HG03060 (cell line): ENCODE data around the gene ZFP92.
"Not testable (repeated sequence)": the region's sequence is repeated elsewhere in the genome, so short reads cannot be mapped to it uniquely, and the experiment has no call there.

Experiments used
- ATAC-seq: cut with Tn5 transposase; IDR thresholded peaks from one replicate; pipeline ENCODE4 v1.9.1; 2021; ENCODE audit warnings: low read depth, moderate number of reproducible peaks; ENCODE audit not compliant: unreplicated experiment

The ZFP92 gene

GRCh38 chrX:153386097-153386496, 25.2 kb upstream of the ZFP92 start:
- no peak for ATAC-seq

- ATAC-seq, result no peak
These were observed 23.9 kb upstream of the ZFP92 start for GRCh38 chrX:153387345-153387744.

GRCh38 chrX:153387987-153388721, 23.1 kb upstream of the ZFP92 start:
- no peak for ATAC-seq

GRCh38 chrX:153388722-153389459, 22.4 kb upstream of the ZFP92 start:
- ATAC-seq, result no peak

- not testable (repeated sequence) for ATAC-seq
These were observed 21.9 kb upstream of the ZFP92 start for GRCh38 chrX:153389460-153389768.

GRCh38 chrX:153392642-153393321, 18.5 kb upstream of the ZFP92 start:
- no peak for ATAC-seq

GRCh38 chrX:153394612-153395011, 16.7 kb upstream of the ZFP92 start:
- ATAC-seq, result no peak

GRCh38 chrX:153395613-153396319, 15.5 kb upstream of the ZFP92 start:
- no peak for ATAC-seq

GRCh38 chrX:153396320-153397195, 14.7 kb upstream of the ZFP92 start:
- ATAC-seq, result no peak

GRCh38 chrX:153397256-153397960, 13.9 kb upstream of the ZFP92 start:
- no peak for ATAC-seq

- ATAC-seq, result no peak
These were observed 12.9 kb upstream of the ZFP92 start for GRCh38 chrX:153398275-153398960.

- no peak for ATAC-seq
These were observed 10.8 kb upstream of the ZFP92 start for GRCh38 chrX:153400146-153401132.

GRCh38 chrX:153401133-153401764, 10.0 kb upstream of the ZFP92 start, which contains the start of gene PNMA6E:
Gene PNMA6E, minus strand, starts transcription at chrX:153401350. Its CDS starts 2,501 bp downstream, at chrX:153398849.
- ATAC-seq, result no peak

- not testable (repeated sequence) for ATAC-seq
These were observed 6.9 kb upstream of the ZFP92 start for GRCh38 chrX:153404333-153404732.

GRCh38 chrX:153405426-153405825, 5.8 kb upstream of the ZFP92 start:
- no peak for ATAC-seq

GRCh38 chrX:153406011-153406410, 5.3 kb upstream of the ZFP92 start:
- no peak for ATAC-seq

GRCh38 chrX:153406903-153407302, 4.4 kb upstream of the ZFP92 start:
- no peak for ATAC-seq
